ENCODE data around the gene PLAAT3.

The PLAAT3 gene

DNA sequence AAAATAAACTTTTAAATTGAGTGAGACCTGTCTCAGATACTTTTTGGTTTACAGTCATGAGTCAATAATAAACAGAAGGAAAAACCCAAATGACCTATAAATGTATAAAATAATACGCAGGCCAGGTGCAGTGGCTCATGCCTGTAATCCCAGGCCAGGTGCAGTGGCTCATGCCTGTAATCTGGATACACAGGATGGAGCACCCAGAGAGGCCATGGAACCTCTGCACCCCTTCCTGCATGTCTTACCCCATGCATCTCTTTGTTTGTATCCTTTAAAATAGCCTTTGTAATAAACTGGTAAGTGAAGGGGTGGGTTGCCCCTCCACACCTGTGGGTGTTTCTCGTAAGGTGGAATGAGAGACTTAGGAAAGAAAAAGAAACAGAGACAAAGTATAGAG is 86.6 kb downstream of the PLAAT3 start:
- DNase-seq (ENCODE audit: low read depth) = no peak
- H3K4me3 ChIP-seq (ENCODE audit: low read depth, low read length) = no peak overlapping the region
- TF ChIP-seq, protein P1, sequence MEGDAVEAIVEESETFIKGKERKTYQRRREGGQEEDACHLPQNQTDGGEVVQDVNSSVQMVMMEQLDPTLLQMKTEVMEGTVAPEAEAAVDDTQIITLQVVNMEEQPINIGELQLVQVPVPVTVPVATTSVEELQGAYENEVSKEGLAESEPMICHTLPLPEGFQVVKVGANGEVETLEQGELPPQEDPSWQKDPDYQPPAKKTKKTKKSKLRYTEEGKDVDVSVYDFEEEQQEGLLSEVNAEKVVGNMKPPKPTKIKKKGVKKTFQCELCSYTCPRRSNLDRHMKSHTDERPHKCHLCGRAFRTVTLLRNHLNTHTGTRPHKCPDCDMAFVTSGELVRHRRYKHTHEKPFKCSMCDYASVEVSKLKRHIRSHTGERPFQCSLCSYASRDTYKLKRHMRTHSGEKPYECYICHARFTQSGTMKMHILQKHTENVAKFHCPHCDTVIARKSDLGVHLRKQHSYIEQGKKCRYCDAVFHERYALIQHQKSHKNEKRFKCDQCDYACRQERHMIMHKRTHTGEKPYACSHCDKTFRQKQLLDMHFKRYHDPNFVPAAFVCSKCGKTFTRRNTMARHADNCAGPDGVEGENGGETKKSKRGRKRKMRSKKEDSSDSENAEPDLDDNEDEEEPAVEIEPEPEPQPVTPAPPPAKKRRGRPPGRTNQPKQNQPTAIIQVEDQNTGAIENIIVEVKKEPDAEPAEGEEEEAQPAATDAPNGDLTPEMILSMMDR (IDR thresholded peaks at IDR 0.05; ENCODE audit: low read depth, low read length, missing control alignments) = no peak

Measured in GM12864 (cell line).